HCT116 (cell line): ENCODE measurements around the gene TENM3. TPM values are rescaled to one million over a fixed set of nuclear protein-coding genes. Genes with fewer than 3 reads are reported as not detected.

Experiments
- ATAC-seq: fragments of 200-7000 bp; cut with Tn5 transposase; 2 replicates; pipeline ENCODE4 v1.9.1; 2020; ENCODE audit warnings: mild to moderate bottlenecking, moderate library complexity
- BruUV-seq: library from RNA; stranded (reverse); fragments of 400-500 nt; replicated peaks from 2 replicates; lab custom pipeline; 2021; lab: Mats Ljungman, UMichigan
- CTCF ChIA-PET: fragments of 300-600 bp; sonication (Branson Sonifier 250); formaldehyde crosslinking; loops from one replicate; lab custom pipeline; 2021; ENCODE audit warnings: antibody characterized with exemption; lab: Charles Lee
- POLR2A ChIA-PET: fragments of 300-600, 350-600 bp; sonication (Branson Sonifier 250); formaldehyde crosslinking; loops from one replicate; lab custom pipeline; 2021; ENCODE audit warnings: antibody characterized with exemption; lab: Charles Lee
- RAD21 ChIA-PET, 2 experiments: fragments of 300-600 bp; sonication (Branson Sonifier 250); formaldehyde crosslinking; loops; one replicate each; lab custom pipeline; 2023; ENCODE audit warnings: low total read pairs in 2 of 2; ENCODE audit not compliant: uncharacterized antibody in 2 of 2, unreplicated experiment in 2 of 2, low non-redundant PET in 1 of 2; lab: Charles Lee
- DNase-seq: peaks from one replicate; pipeline ENCODE4 v3.0.0-alpha.2; 2010; ENCODE audit warnings: low read depth, low spot score
- H2AFZ ChIP-seq: fragments of 200-600 bp; shearing (Covaris generic), sonication (generic); 2 replicates; pipeline ENCODE4 v1.6.1; 2017; ENCODE audit warnings: low read depth, mixed run types, mixed read lengths, antibody characterized with exemption, low read length; ENCODE audit not compliant: poor library complexity, severe bottlenecking
- H3K27ac ChIP-seq: 2 replicates; pipeline ENCODE4 v1.5.1; 2012; ENCODE audit warnings: low read depth, low read length
- H3K27me3 ChIP-seq: fragments of 200-600 bp; sonication (generic); 2 replicates; pipeline ENCODE4 v1.6.1; 2016; ENCODE audit warnings: mixed run types, low read length, mixed read lengths; ENCODE audit not compliant: insufficient read depth
- H3K36me3 ChIP-seq, 2 experiments: fragments of 200-500 bp in 1 of 2; fragments of 200-600 bp in 1 of 2; sonication (Bioruptor generic) in 1 of 2; sonication (generic) in 1 of 2; 2 replicates each; pipeline versions ENCODE4 v1.5.1 to v1.6.1; 2014 to 2016; ENCODE audit warnings: low read length in 2 of 2, inconsistent platforms in 1 of 2, mixed read lengths in 1 of 2, mixed run types in 1 of 2; ENCODE audit not compliant: insufficient read depth in 2 of 2, control insufficient read depth in 1 of 2
- H3K4me1 ChIP-seq, 2 experiments: fragments of 200-600 bp in 1 of 2; sonication (generic) in 1 of 2; 2 replicates each; pipeline versions ENCODE4 v1.5.1 to v1.6.1; 2012 to 2017; ENCODE audit warnings: low read length in 2 of 2, inconsistent platforms in 1 of 2, mild to moderate bottlenecking in 1 of 2, mixed read lengths in 1 of 2, mixed run types in 1 of 2, moderate library complexity in 1 of 2; ENCODE audit not compliant: insufficient read depth in 2 of 2, control insufficient read depth in 1 of 2
- H3K4me2 ChIP-seq: fragments of 200-600 bp; sonication (generic); 2 replicates; pipeline ENCODE4 v1.6.1; 2017; ENCODE audit warnings: mixed run types, low read length, mixed read lengths
- H3K4me3 ChIP-seq, 2 experiments: fragments of 200-600 bp in 1 of 2; sonication (generic) in 1 of 2; replicated peaks in 1 of 2; 2 replicates each; pipeline ENCODE4 v1.5.1; 2011 to 2016; ENCODE audit warnings: low read length in 2 of 2, control low read depth in 1 of 2, low read depth in 1 of 2, mild to moderate bottlenecking in 1 of 2, mixed read lengths in 1 of 2, mixed run types in 1 of 2
- H3K79me2 ChIP-seq: fragments of 200-600 bp; sonication (generic); 2 replicates; pipeline ENCODE4 v1.6.1; 2017; ENCODE audit warnings: mild to moderate bottlenecking, mixed run types, low read length, moderate library complexity, mixed read lengths; ENCODE audit not compliant: insufficient read depth
- H3K9ac ChIP-seq: fragments of 200-600 bp; sonication (generic); 2 replicates; pipeline ENCODE4 v1.6.1; 2016; ENCODE audit warnings: low read length, mixed read lengths
- H3K9me2 ChIP-seq: fragments of 200-600 bp; sonication (generic), shearing (Covaris generic); 2 replicates; pipeline ENCODE4 v1.6.1; 2017; ENCODE audit warnings: mixed run types, mild to moderate bottlenecking, moderate library complexity; ENCODE audit not compliant: insufficient read depth
- H3K9me3 ChIP-seq, 2 experiments: fragments of 200-500 bp in 1 of 2; fragments of 200-600 bp in 1 of 2; sonication (Bioruptor generic) in 1 of 2; sonication (generic) in 1 of 2; 2 replicates each; pipeline ENCODE4 v1.6.1; 2014 to 2017; ENCODE audit warnings: low read length in 2 of 2, mixed read lengths in 2 of 2, inconsistent platforms in 1 of 2, low read depth in 1 of 2, mild to moderate bottlenecking in 1 of 2, mixed run types in 1 of 2, moderate library complexity in 1 of 2; ENCODE audit not compliant: control insufficient read depth in 1 of 2, insufficient read depth in 1 of 2
- H4K20me1 ChIP-seq: fragments of 200-600 bp; sonication (generic), shearing (Covaris generic); 2 replicates; pipeline ENCODE4 v1.6.1; 2017; ENCODE audit warnings: mixed run types, mild to moderate bottlenecking, moderate library complexity; ENCODE audit not compliant: insufficient read depth
- ELF1 ChIP-seq: IDR thresholded peaks from 2 replicates; pipeline ENCODE4 v1.6.1; 2012; ENCODE audit warnings: low read depth, borderline replicate concordance
- JUND ChIP-seq: IDR thresholded peaks from 2 replicates; pipeline ENCODE4 v1.6.1; 2012
- POLR2A ChIP-seq: IDR thresholded peaks from 2 replicates; pipeline ENCODE4 v1.7.0; 2011; ENCODE audit warnings: borderline replicate concordance; ENCODE audit not compliant: insufficient read depth, insufficient read length; ENCODE audit errors: extremely low read depth
- POLR2AphosphoS5 ChIP-seq: IDR thresholded peaks from 2 replicates; pipeline ENCODE4 v1.6.1; 2011; ENCODE audit warnings: mild to moderate bottlenecking, low read depth, low read length, moderate library complexity
- REST ChIP-seq: IDR thresholded peaks from 2 replicates; pipeline ENCODE4 v1.6.1; 2012; ENCODE audit warnings: low read depth
- SRF ChIP-seq: IDR thresholded peaks from 2 replicates; pipeline ENCODE4 v1.6.1; 2012; ENCODE audit warnings: low read depth
- intact Hi-C: fragments of 100-400 bp; cut with micrococcal nuclease; formaldehyde crosslinking; loops from 2 replicates; pipeline ENCODE4 v1.10.0; 2022
- total RNA-seq: library from RNA; stranded (reverse); gene quantifications from one replicate; pipeline ENCODE4 v1.2.1, GENCODE V29; 2021; ENCODE audit not compliant: unreplicated experiment

Gene TENM3
- total RNA-seq, 1 experiment from 2014 or later: 0.54 TPM

DNA sequence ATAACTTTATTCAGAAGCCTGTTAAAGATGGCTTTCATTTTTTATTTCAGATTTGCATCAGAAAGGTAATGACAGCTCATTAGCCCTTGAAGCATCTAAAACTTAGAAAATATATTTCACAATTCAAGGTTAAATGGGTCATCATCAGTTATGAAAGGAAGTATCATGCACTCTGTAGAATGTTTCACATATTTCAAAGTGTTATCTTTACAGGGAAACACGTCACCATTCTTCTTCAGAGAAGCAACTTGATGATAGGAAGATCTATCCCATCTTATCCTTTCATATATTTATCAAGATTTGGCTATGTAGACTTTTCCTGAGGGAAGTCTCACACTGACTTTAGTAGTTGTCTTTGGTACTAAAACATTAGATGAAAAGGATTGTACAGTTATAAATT lies 277.8 kb downstream of the TENM3 start (continued):
- TF ChIP-seq REST: no peak
- TF ChIP-seq POLR2A: no peak
- TF ChIP-seq SRF: no peak
- no peak for TF ChIP-seq JUND
- no peak for TF ChIP-seq POLR2AphosphoS5
- TF ChIP-seq, all 23 proteins: peak for 0

GRCh38 chr4:182528819-182529218 lies 285.6 kb downstream of the TENM3 start:
- Histone ChIP-seq H3K4me1 (no peaks in the 10 kb centered on the region), H3K9me3 (no peaks in the 10 kb centered on the region), H3K9me2 (no peaks in the 10 kb centered on the region), H4K20me1 (no peaks in the 10 kb centered on the region), H3K79me2 (no peaks in the 10 kb centered on the region), H3K27me3 (peaks cover 39% of the 10 kb centered on the region; the same call in 1 of the 2 replicates), H2AFZ (no peak overlapping the region), H3K4me2 (no peak overlapping the region), H3K9ac (no peak overlapping the region), H3K36me3 (no peaks in the 10 kb centered on the region), H3K27ac (no peak overlapping the region), H3K4me3 (no peak overlapping the region)
- ATAC-seq (no peak), DNase-seq (no peak)
- TF ChIP-seq ELF1: no peak
- ChIA-PET RAD21 (no interaction called here), POLR2A (no interaction called here), CTCF (no interaction called here)
- intact Hi-C loops: no loop called here
- BruUV-seq: no TSS peak
